Activated CD4-positive, alpha-beta T cell treated with anti-CD3 and anti-CD28 coated beads, Interleukin-2, Interleukin-6, amounts not matched to agents 100 ng/mL and 50 ng/mL, durations not matched to agents 16 hours and 8 hours (primary cell): ENCODE data around the gene SLCO3A1.

Experiments used
- DNase-seq: peaks from one replicate; pipeline ENCODE4 v3.0.0-alpha.2; 2020

The SLCO3A1 gene

GRCh38 chr15:91973481-91973880, 120.0 kb downstream of the SLCO3A1 start:
- no peak for DNase-seq

DNA sequence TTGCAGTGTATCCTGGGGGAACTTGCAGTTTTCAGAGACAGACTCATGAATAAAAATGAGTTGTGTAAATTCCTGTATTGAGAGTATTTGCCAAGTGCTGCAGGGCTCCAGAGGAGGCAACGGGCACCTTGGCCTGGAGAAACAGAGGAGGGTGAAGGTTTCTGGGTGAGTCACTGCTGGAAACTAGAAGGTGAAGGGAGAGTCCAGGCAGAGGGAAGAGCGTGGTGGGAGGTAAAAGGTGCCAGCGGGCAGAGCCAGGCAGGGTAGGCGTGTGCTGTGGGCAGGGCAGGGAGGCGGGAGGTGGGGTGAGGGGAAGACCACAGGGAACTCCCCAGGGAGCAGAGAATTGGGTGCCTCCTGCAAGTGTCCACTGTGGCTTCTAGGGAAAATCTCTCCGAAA, 120.8 kb downstream of the SLCO3A1 start:
- no peak for DNase-seq

GRCh38 chr15:91975241-91975978, 121.9 kb downstream of the SLCO3A1 start:
- DNase-seq: no peak

GRCh38 chr15:91976966-91977365, 123.5 kb downstream of the SLCO3A1 start:
- DNase-seq: no peak

GRCh38 chr15:91980502-91981267, 127.2 kb downstream of the SLCO3A1 start:
- no peak for DNase-seq

DNA sequence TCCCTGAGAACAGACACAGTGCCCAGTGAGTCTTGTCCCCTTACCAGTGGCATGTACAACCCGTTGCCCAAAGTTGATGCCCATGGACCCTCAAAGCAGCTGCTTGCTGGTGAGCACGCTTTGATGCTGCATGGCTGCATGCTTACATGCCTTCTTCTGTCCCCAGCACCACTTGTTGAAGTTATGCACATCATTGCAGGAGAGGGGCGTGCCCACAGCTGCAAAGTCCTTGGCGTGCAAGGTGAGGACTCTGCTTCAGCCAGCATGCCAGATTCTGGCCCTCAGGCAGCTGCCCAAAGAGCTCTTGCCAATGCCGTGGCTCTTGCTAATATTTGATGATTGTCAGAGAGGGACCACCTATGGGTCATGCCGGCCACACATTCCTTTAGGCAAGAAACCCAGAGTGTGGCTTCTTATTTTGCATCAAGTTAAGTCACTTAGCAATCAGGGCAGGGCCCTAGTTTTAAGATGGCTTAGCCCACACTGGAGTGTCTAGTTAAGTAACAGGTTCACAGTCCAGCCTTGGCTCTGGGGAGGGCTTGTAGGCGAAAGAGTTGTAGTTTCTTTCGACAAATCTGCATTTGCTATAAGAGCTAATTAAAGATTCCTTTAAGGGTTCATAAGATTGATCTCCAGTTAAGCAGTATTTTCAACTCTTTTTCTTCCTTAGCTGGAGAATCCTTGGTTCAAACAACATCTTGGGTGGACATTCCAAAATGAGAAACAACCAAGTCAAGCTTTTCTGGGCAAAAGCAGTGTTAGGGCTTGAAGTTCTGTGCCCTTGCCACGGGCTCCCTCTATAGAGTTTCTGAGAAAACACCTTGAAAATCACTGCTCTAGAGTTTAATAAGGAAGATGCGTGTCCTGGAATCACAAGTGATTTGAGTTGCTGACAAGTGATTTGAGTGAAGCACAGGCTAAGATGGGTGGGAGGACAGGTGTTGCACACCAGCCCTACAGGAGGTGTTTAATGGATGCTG, 128.6 kb downstream of the SLCO3A1 start:
- no peak for DNase-seq

GRCh38 chr15:91983729-91984340, 130.3 kb downstream of the SLCO3A1 start:
- no peak for DNase-seq

DNA sequence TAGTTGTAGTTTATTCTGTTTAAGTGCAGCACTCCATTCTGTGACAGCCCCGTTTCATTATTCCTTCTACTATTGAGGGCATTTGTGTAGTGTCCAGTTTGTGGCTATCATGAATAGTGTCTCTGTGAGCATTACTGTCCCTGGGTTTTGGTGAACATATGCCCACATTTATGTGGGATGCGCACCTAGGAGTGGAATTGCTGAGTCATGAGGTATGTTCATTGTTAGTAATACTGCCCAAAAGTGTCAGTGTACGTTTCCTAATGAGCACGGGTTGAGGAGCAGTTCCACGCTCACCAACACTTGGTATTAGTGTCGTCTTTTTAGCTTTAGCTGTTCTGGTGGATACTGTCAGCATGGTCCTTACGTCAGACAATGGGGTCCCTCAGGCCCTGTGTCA, 131.8 kb downstream of the SLCO3A1 start:
- DNase-seq: no peak

DNA sequence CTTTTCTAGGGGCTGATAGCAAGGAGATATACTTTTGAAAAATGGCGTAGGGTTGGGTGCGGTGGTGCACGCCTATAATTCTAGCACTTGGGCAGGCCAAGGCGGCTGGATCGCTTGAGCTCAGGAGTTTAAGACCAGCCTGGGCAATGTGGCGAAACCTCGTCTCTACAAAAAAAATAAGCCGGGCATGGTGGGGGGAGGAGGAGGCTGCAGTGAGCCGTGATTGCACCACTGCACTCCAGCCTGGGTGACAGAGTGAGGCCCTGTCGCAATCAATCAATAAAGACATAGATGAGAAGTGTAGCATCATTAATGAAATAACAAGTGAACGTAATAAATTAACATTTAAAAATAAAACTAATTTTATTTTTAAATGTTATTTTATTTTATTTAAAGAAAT, 134.6 kb downstream of the SLCO3A1 start:
- no peak for DNase-seq

GRCh38 chr15:91988655-91989054, 135.1 kb downstream of the SLCO3A1 start:
- no peak for DNase-seq

DNA sequence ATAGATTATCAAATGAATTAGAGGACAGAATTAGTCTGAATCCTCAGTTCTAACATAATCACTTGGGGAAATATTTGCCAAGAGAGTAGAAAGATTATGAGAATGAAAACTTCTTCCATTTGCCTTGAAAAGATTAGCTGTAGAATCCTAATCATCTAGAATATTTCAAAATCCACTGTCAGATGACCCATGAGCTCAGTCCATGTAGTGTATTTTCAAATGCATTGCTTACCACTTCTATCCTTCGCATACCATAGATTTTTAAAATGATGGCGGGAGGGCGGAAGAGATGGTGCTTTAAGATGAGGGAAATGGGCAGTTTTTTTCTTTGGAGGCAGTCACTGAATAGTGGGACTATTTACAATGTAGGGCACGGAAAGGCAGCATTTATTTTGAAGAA, 136.3 kb downstream of the SLCO3A1 start:
- no peak for DNase-seq

DNA sequence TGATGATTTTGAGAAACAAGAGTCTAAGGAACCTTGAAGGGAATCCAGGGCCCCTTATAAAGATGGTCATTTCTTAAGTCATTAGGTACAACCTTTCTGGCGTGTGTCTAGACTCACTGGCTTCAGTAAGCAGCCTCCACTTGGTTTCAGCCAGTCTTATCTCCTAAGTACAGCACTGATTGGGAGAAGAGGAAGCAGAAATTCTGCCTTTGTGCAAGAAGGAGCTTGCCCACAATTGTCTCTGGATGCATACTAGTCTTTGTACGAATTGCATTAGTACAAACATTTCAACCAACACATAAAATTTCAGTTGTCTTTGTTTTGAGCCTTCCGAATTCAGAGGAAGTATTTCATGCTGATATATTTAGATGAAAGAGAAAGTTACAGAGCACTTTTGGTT, 139.4 kb downstream of the SLCO3A1 start:
- no peak for DNase-seq

- no peak for DNase-seq
These were observed 141.6 kb downstream of the SLCO3A1 start for GRCh38 chr15:91995146-91995545.

- DNase-seq: no peak
These were observed 143.7 kb downstream of the SLCO3A1 start for GRCh38 chr15:91997163-91997562.

GRCh38 chr15:92000709-92001108, 147.2 kb downstream of the SLCO3A1 start:
- DNase-seq: no peak

- no peak for DNase-seq
These were observed 147.8 kb downstream of the SLCO3A1 start for GRCh38 chr15:92001307-92001706.

- DNase-seq: no peak
These were observed 149.2 kb downstream of the SLCO3A1 start for GRCh38 chr15:92002666-92003065.

GRCh38 chr15:92003515-92004067, 150.1 kb downstream of the SLCO3A1 start:
- no peak for DNase-seq

DNA sequence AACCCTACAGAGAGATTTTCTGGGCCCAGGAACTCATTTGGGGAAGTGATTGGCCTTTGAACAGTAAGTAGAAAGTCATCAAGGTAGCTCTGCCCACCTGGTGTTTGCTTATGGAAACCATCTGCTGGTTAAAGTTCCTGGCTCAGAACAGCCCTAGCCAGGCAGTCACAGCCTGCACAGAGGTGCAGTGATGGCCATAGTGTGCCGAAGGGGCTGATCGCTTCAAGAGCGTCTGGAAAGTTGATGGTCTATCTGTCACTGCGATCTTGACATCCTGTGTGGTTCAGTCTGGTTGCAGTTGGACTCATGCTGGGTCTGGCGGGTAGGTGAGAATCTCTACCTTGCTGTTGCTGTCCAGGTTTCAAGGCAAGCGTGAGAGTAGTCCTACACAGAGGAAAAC, 151.6 kb downstream of the SLCO3A1 start:
- DNase-seq: no peak

DNA sequence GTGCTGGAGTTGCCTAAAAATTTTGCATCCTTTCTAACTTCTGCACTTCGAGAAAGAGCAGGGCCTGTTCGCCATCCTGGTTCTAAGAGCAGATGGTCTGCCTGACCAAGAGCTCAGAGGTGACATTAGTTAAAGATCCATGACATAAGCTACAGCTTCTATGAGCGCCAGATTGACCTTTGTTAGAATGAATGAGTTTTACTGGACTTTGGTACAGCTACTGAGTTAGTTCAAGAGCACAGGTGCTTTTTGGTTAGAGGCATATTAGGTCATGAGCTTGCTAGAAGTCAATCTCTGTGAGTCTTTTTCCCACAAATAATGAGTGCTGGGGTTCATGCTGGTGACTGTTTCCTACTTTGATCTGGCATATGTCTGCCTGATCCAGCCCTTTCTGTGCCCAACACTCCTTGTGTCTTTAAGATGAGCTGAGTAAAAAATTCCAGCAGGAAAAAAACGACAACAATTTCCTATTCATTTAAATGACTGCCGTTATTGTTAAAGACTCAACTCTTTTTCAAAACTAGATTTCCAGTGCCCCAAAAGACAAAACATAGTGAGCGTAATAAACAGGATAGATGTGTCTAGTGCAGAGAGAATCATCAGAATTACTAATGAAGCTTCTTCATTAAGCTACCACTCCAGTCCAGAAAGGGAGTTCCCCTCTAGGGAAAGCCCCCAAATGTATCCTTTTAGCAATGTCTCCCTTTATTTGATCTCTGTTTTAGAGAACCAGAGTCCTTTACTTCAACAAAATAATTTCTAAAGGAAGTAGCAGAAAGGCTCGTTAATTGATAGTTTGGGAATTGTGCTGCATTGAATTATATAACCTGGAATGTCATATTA, 152.9 kb downstream of the SLCO3A1 start:
- no peak for DNase-seq

- DNase-seq: no peak
These were observed 155.7 kb downstream of the SLCO3A1 start for GRCh38 chr15:92009162-92009561.
